Keratinocyte (primary cell): ENCODE data around the gene MAST3. TPM values are rescaled to one million over a fixed set of nuclear protein-coding genes. Genes with fewer than 3 reads are reported as not detected.

ENCODE experiments used
- DNase-seq: peaks from one replicate; pipeline ENCODE4 v3.0.0-alpha.2; 2011; ENCODE audit warnings: low read depth, missing footprints, low spot score
- FAIRE-seq: peaks from 2 replicates; lab custom pipeline; 2011; peaks lifted over from hg19 to GRCh38; lab: Jason Lieb, UNC
- H2AFZ ChIP-seq: 2 replicates; pipeline ENCODE4 v1.6.0; 2012; ENCODE audit warnings: low read length, control low read depth, inconsistent platforms; ENCODE audit not compliant: control insufficient read depth
- H3K27ac ChIP-seq: 2 replicates; pipeline ENCODE4 v1.5.1; 2011; ENCODE audit warnings: low read length; ENCODE audit not compliant: control insufficient read depth, insufficient read depth
- H3K27me3 ChIP-seq: 3 replicates; pipeline ENCODE4 v1.6.0; 2011; ENCODE audit warnings: low read length; ENCODE audit not compliant: control insufficient read depth, insufficient read depth; ENCODE audit errors: extremely low read depth
- H3K36me3 ChIP-seq, 2 experiments: 2 replicates in 1 of 2; 3 replicates in 1 of 2; pipeline ENCODE4 v1.5.1; 2011; ENCODE audit warnings: low read length in 2 of 2, mild to moderate bottlenecking in 1 of 2; ENCODE audit not compliant: control insufficient read depth in 2 of 2, insufficient read depth in 2 of 2; ENCODE audit errors: extremely low read depth in 1 of 2
- H3K4me1 ChIP-seq: 3 replicates; pipeline ENCODE4 v1.5.1; 2011; ENCODE audit warnings: low read length; ENCODE audit not compliant: control insufficient read depth, insufficient read depth; ENCODE audit errors: extremely low read depth
- H3K4me2 ChIP-seq: 3 replicates; pipeline ENCODE4 v1.6.0; 2011; ENCODE audit warnings: low read depth, low read length; ENCODE audit not compliant: control insufficient read depth, insufficient read depth; ENCODE audit errors: extremely low read depth
- H3K4me3 ChIP-seq, 3 experiments: fragments of 200-600 bp in 1 of 3; sonication (generic) in 1 of 3; 2 replicates in 2 of 3; 3 replicates in 1 of 3; pipeline ENCODE4 v1.5.1; 2011 to 2016; ENCODE audit warnings: low read length in 3 of 3, mild to moderate bottlenecking in 3 of 3, control low read depth in 2 of 3, inconsistent platforms in 1 of 3, low read depth in 1 of 3, mixed read lengths in 1 of 3, mixed run types in 1 of 3, moderate library complexity in 1 of 3; ENCODE audit not compliant: control insufficient read depth in 2 of 3, insufficient read depth in 2 of 3; ENCODE audit errors: extremely low read depth in 1 of 3
- H3K79me2 ChIP-seq: 2 replicates; pipeline ENCODE4 v1.6.0; 2012; ENCODE audit warnings: low read length; ENCODE audit not compliant: control insufficient read depth, insufficient read depth
- H3K9ac ChIP-seq: 3 replicates; pipeline ENCODE4 v1.6.0; 2011; ENCODE audit warnings: low read length; ENCODE audit not compliant: control insufficient read depth, insufficient read depth; ENCODE audit errors: extremely low read depth
- H3K9me1 ChIP-seq: 3 replicates; pipeline ENCODE4 v1.6.0; 2011; ENCODE audit warnings: low read length; ENCODE audit not compliant: control insufficient read depth, insufficient read depth; ENCODE audit errors: extremely low read depth
- H3K9me3 ChIP-seq: 2 replicates; pipeline ENCODE4 v1.5.1; 2012; ENCODE audit warnings: low read depth, low read length; ENCODE audit not compliant: control insufficient read depth
- H4K20me1 ChIP-seq: 3 replicates; pipeline ENCODE4 v1.6.0; 2011; ENCODE audit warnings: low read length; ENCODE audit not compliant: control insufficient read depth, insufficient read depth; ENCODE audit errors: extremely low read depth
- EZH2 ChIP-seq: IDR thresholded peaks from one replicate; pipeline ENCODE4 v1.6.1; 2012; ENCODE audit warnings: inconsistent platforms, mild to moderate bottlenecking, low read length, moderate library complexity
- dilution Hi-C: fragments of 300-500 bp; cut with MboI; formaldehyde crosslinking; loops from one replicate; pipeline ENCODE4 v1.7.0; 2020; ENCODE audit warnings: low sequenced_read_pairs; ENCODE audit not compliant: extremely low pct_ligation_motif_present
- polyA plus RNA-seq, 5 experiments: library from polyadenylated mRNA; depleted of rRNA in 3 of 5; stranded (reverse) in 3 of 5; stranded (forward) in 1 of 5; unstranded in 1 of 5; fragments of >200 nt; gene quantifications; 1 replicate in 1 of 5; 2 replicates in 3 of 5; 3 replicates in 1 of 5; pipeline versions ENCODE4 v1.2.1 to v1.2.3, GENCODE V29; 2011 to 2012; ENCODE audit warnings: missing spikeins in 2 of 5, low read depth in 1 of 5, low replicate concordance in 1 of 5
- TF ChIP-seq, protein P1 (sequence below), 3 experiments: IDR thresholded peaks in 1 of 3; conservative IDR thresholded peaks in 1 of 3; optimal IDR thresholded peaks in 1 of 3; 2 replicates in 2 of 3; 3 replicates in 1 of 3; pipeline versions ENCODE3 to v1.5.1; 2011; ENCODE audit warnings: low read length in 3 of 3, mild to moderate bottlenecking in 3 of 3, moderate library complexity in 2 of 3, control low read depth in 1 of 3, inconsistent platforms in 1 of 3; ENCODE audit not compliant: insufficient read depth in 2 of 3; ENCODE audit errors: extremely low read depth in 1 of 3

The MAST3 gene
- polyA plus RNA-seq, 1 donor (not counting 4 experiments of a cell fraction or from before 2014, with no cell fraction given), result 0.73 TPM

DNA sequence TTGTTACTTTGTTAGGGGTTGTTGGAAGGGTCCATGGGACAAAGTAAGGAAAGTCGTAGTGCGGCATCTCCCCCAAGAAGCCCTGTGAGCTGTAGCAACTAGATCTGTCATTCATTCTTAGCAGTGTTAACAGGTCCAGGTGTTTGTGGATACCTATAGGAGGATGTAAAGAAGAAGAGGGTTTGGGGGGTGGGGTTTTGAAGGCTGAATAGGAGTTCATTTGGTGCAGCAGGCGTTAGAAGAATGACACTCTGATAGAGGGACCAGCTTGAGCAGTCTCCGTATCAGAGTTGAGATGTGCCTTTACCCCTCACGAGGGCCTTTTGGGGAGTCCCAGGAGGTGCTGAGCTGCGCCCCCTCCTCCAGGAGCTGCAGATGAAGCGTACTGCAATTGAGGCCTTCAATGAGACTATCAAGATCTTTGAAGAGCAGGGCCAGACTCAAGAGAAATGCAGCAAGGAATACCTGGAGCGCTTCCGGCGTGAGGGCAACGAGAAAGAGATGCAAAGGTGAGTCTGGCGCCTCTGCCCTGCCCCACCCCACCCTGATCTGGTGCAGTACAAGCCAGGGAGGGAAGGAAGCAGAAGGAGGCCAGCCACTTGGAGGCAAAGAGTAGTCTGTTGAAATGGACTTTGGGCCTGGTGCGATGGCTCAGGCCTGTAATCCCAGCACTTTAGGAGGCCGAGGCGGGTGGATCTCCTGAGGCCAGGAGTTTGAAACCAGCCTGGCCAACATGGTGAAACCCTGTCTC, 68.4 kb downstream of the MAST3 start:
- dilution Hi-C loops, result no loop called here
- FAIRE-seq (no peak), DNase-seq (no peak)
- H4K20me1 ChIP-seq, result no peaks in the 10 kb centered on the region
- no peaks in the 10 kb centered on the region for H3K27me3 ChIP-seq
- H3K79me2 ChIP-seq, result no peaks in the 10 kb centered on the region
- TF ChIP-seq EZH2, result no peak
- H3K4me2 ChIP-seq, result no peak overlapping the region
- H3K4me3 ChIP-seq, result no peak overlapping the region
- H3K9me1 ChIP-seq, result no peaks in the 10 kb centered on the region
- no peak overlapping the region for H2AFZ ChIP-seq
- no peak overlapping the region for H3K27ac ChIP-seq
- H3K36me3 ChIP-seq, result peaks cover 38 to 44% of the 10 kb centered on the region in 2 experiments
- H3K9me3 ChIP-seq, result no peaks in the 10 kb centered on the region
- no peak overlapping the region for H3K9ac ChIP-seq
- H3K4me1 ChIP-seq, result peaks cover 8% of the 10 kb centered on the region

DNA sequence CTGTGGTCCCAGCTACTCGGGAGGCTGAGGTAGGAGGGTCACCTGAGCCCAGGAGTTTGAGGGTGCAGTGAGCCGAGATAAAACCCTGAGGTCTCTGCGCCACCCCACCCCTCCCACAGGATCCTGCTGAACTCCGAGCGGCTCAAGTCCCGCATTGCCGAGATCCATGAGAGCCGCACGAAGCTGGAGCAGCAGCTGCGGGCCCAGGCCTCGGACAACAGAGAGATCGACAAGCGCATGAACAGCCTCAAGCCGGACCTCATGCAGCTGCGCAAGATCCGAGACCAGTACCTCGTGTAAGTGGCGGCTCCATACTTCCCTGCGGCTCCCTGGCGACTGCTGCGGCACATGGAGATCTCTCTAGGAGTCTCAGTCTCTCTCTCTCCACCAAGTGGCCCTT, 69.4 kb downstream of the MAST3 start:
- Histone ChIP-seq H3K79me2 (no peaks in the 10 kb centered on the region), H3K27ac (no peak overlapping the region), H3K4me2 (no peak overlapping the region), H4K20me1 (peaks cover 4% of the 10 kb centered on the region), H2AFZ (no peak overlapping the region), H3K9me1 (no peaks in the 10 kb centered on the region), H3K27me3 (no peaks in the 10 kb centered on the region), H3K4me1 (peaks cover 1% of the 10 kb centered on the region), H3K4me3 (no peak overlapping the region), H3K9me3 (no peaks in the 10 kb centered on the region), H3K36me3 (peaks cover 38 to 40% of the 10 kb centered on the region in 2 experiments), H3K9ac (no peak overlapping the region)
- dilution Hi-C loops, result no loop called here
- DNase-seq (no peak), FAIRE-seq (no peak)
- no peak for TF ChIP-seq EZH2
- TF ChIP-seq, protein P1, sequence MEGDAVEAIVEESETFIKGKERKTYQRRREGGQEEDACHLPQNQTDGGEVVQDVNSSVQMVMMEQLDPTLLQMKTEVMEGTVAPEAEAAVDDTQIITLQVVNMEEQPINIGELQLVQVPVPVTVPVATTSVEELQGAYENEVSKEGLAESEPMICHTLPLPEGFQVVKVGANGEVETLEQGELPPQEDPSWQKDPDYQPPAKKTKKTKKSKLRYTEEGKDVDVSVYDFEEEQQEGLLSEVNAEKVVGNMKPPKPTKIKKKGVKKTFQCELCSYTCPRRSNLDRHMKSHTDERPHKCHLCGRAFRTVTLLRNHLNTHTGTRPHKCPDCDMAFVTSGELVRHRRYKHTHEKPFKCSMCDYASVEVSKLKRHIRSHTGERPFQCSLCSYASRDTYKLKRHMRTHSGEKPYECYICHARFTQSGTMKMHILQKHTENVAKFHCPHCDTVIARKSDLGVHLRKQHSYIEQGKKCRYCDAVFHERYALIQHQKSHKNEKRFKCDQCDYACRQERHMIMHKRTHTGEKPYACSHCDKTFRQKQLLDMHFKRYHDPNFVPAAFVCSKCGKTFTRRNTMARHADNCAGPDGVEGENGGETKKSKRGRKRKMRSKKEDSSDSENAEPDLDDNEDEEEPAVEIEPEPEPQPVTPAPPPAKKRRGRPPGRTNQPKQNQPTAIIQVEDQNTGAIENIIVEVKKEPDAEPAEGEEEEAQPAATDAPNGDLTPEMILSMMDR (optimal IDR thresholded peaks at IDR 0.05 in 1 of 3, IDR thresholded peaks at IDR 0.05 in 1 of 3, conservative IDR thresholded peaks at IDR 0.05 in 1 of 3; ENCODE audit: extremely low read depth in 1 of 3, insufficient read depth in 2 of 3, low read length in 3 of 3), result no peak
